Adrenal gland (tissue), 12 donors: ENCODE measurements around the gene VGLL3. TPM values are rescaled to one million over a fixed set of nuclear protein-coding genes. Genes with fewer than 3 reads are reported as not detected.

Experiments used
- DNase-seq, 7 donors: peaks; one replicate each; pipeline ENCODE4 v3.0.0-alpha.2; 2019 to 2020
- H3K27ac ChIP-seq, 5 donors: fragments of 200-600 bp; sonication (generic) in 4 of 5; 1 replicate in 3 of 5; 2 replicates in 2 of 5; pipeline versions ENCODE4 v1.5.1 to v1.8.0; 2016 to 2020; ENCODE audit warnings: mild to moderate bottlenecking in 1 of 5
- H3K27me3 ChIP-seq: fragments of 200-600 bp; 2 replicates; pipeline ENCODE4 v1.8.0; 2021
- H3K36me3 ChIP-seq, 2 donors: fragments of 200-600 bp; replicated peaks in 1 of 2; 1 replicate in 1 of 2; 2 replicates in 1 of 2; pipeline versions ENCODE4 v1.5.1 to v1.8.0; 2018 to 2022
- H3K4me1 ChIP-seq, 2 donors: fragments of 200-600 bp; replicated peaks in 1 of 2; 1 replicate in 1 of 2; 2 replicates in 1 of 2; pipeline versions ENCODE4 v1.5.1 to v1.8.0; 2018 to 2021
- H3K4me3 ChIP-seq, 4 donors: fragments of 200-600 bp; sonication (generic) in 3 of 4; one replicate each; pipeline ENCODE4 v1.5.1; 2016 to 2018
- H3K9me3 ChIP-seq, 3 donors: fragments of 200-600 bp; sonication (generic) in 1 of 3; replicated peaks in 1 of 3; 1 replicate in 2 of 3; 2 replicates in 1 of 3; pipeline versions ENCODE4 v1.5.1 to v1.8.0; 2016 to 2021
- CTCF ChIP-seq, 6 experiments: fragments of 450-650 bp in 4 of 6; fragments of 200-600 bp in 2 of 6; sonication (generic) in 1 of 6; IDR thresholded peaks; 1 replicate in 5 of 6; 2 replicates in 1 of 6; pipeline versions ENCODE4 v1.5.1 to v1.8.0; 2016 to 2021; ENCODE audit warnings: antibody characterized with exemption in 6 of 6, mild to moderate bottlenecking in 2 of 6, moderate library complexity in 1 of 6
- POLR2A ChIP-seq, 2 donors: fragments of 450-650 bp; IDR thresholded peaks; one replicate each; pipeline ENCODE4 v1.6.1; 2017; ENCODE audit warnings: antibody characterized with exemption in 2 of 2, mild to moderate bottlenecking in 2 of 2, moderate library complexity in 1 of 2
- WGBS, 4 donors: extraction: QIAGEN DNeasy Blood & Tissue Kit in 2 of 4; methylation state at CpG; one replicate each; pipeline versions ENCODE4 v1.1.5 to v1.1.7; 2013 to 2017; 5-methylcytosine and 5-hydroxymethylcytosine counted together
- intact Hi-C, 2 donors: fragments of 100-400 bp; cut with DNase I; formaldehyde crosslinking; loops; one replicate each; pipeline versions ENCODE4 v1.14.1 to v1.15.0; 2022 to 2023
- polyA plus RNA-seq, 3 donors: library from polyadenylated mRNA; stranded (reverse); fragments of 200-250 nt in 2 of 3; fragments of 350-450 nt in 1 of 3; fragmentation: Illumina TruSeq in 1 of 3; extraction: RNeasy Lipid Tissue Mini Kit (QIAGEN cat#74804) in 1 of 3; gene quantifications; one replicate each; pipeline ENCODE4 v1.2.3, GENCODE V29; 2013 to 2014
- total RNA-seq, 9 donors: library from RNA; depleted of rRNA in 4 of 9; stranded (reverse); fragments of >200 nt in 4 of 9; fragments of 120-200 nt in 1 of 9; fragmentation: NEBNext Ultra II Directional in 1 of 9; extraction: Animal tissue kit (Norgen Biotek cat#: 25700) in 1 of 9; gene quantifications; one replicate each; pipeline versions ENCODE4 v1.1.0 to v1.2.4, GENCODE V29; 2013 to 2023
- donor health status: healthy with polysubstance abuse.
- donor health status: Bipolar disorder and iron deficiency.
- donor health status: DM: yes; HTN: yes; CAD: no.
- donor health status: DM: no; HTN: no; CAD: no.
- donor health status: DM: no; HTN: no; CAD: no.
- donor health status: DM: yes; HTN: yes; CAD: no.

The VGLL3 gene
- total and polyA plus RNA-seq, 12 donors: 1.3 to 20.5 (median 3.9) TPM

GRCh38 chr3:86961297-86961696 is 29.7 kb downstream of the VGLL3 start:
- no peak overlapping the region for H3K27ac ChIP-seq
- H3K36me3 ChIP-seq: no peaks in the 10 kb centered on the region
- intact Hi-C loops: no loop called here
- 36 to 43% (median 38%) methylated on average over 3 of the region's 3 CpGs for WGBS, 4 donors
- H3K4me3 ChIP-seq: no peak overlapping the region
- H3K4me1 ChIP-seq: no peaks in the 10 kb centered on the region
- no peak for TF ChIP-seq POLR2A (IDR thresholded peaks at IDR 0.05)
- TF ChIP-seq CTCF (IDR thresholded peaks at IDR 0.05): no peak
- DNase-seq: no peak
- H3K27me3 ChIP-seq: no peaks in the 10 kb centered on the region
- H3K9me3 ChIP-seq: no peaks in the 10 kb centered on the region

- Histone ChIP-seq H3K4me3 (no peak overlapping the region), H3K9me3 (no peaks in the 10 kb centered on the region), H3K4me1 (no peaks in the 10 kb centered on the region), H3K27me3 (no peaks in the 10 kb centered on the region), H3K27ac (no peak overlapping the region), H3K36me3 (no peaks in the 10 kb centered on the region)
- TF ChIP-seq CTCF (IDR thresholded peaks at IDR 0.05) (no peak), POLR2A (IDR thresholded peaks at IDR 0.05) (no peak)
- DNase-seq: no peak
- intact Hi-C loops: no loop called here
- WGBS, 4 donors: 63 to 75% (median 66%) methylated on average over 3 of the region's 3 CpGs
These were observed 30.4 kb downstream of the VGLL3 start for GRCh38 chr3:86960550-86960949.

GRCh38 chr3:86958534-86958933 is 32.4 kb downstream of the VGLL3 start:
- no peak overlapping the region for H3K4me3 ChIP-seq
- no peaks in the 10 kb centered on the region for H3K36me3 ChIP-seq
- H3K4me1 ChIP-seq: no peaks in the 10 kb centered on the region
- WGBS, 4 donors: 47 to 59% (median 53%) methylated on average over 1 of the region's 1 CpG
- H3K27ac ChIP-seq: no peak overlapping the region
- intact Hi-C loops: no loop called here
- H3K9me3 ChIP-seq: no peaks in the 10 kb centered on the region
- no peak for DNase-seq
- no peaks in the 10 kb centered on the region for H3K27me3 ChIP-seq
- TF ChIP-seq POLR2A (IDR thresholded peaks at IDR 0.05) (no peak), CTCF (IDR thresholded peaks at IDR 0.05) (no peak)

GRCh38 chr3:86954747-86955146 is 36.2 kb downstream of the VGLL3 start:
- TF ChIP-seq CTCF (IDR thresholded peaks at IDR 0.05): no peak
- no peak for TF ChIP-seq POLR2A (IDR thresholded peaks at IDR 0.05)
- H3K27ac ChIP-seq: no peak overlapping the region
- no peak for DNase-seq
- WGBS, 4 donors: 72 to 81% (median 72%) methylated on average over 2 of the region's 2 CpGs
- no peak overlapping the region for H3K4me3 ChIP-seq
- no peaks in the 10 kb centered on the region for H3K4me1 ChIP-seq
- intact Hi-C loops: no loop called here
- H3K9me3 ChIP-seq: no peaks in the 10 kb centered on the region
- H3K36me3 ChIP-seq: no peaks in the 10 kb centered on the region
- H3K27me3 ChIP-seq: no peaks in the 10 kb centered on the region
